ENCODE data around the gene GINS2.

- TF ChIP-seq, protein P1, sequence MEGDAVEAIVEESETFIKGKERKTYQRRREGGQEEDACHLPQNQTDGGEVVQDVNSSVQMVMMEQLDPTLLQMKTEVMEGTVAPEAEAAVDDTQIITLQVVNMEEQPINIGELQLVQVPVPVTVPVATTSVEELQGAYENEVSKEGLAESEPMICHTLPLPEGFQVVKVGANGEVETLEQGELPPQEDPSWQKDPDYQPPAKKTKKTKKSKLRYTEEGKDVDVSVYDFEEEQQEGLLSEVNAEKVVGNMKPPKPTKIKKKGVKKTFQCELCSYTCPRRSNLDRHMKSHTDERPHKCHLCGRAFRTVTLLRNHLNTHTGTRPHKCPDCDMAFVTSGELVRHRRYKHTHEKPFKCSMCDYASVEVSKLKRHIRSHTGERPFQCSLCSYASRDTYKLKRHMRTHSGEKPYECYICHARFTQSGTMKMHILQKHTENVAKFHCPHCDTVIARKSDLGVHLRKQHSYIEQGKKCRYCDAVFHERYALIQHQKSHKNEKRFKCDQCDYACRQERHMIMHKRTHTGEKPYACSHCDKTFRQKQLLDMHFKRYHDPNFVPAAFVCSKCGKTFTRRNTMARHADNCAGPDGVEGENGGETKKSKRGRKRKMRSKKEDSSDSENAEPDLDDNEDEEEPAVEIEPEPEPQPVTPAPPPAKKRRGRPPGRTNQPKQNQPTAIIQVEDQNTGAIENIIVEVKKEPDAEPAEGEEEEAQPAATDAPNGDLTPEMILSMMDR (IDR thresholded peaks at IDR 0.05) = no peak
- no peak for TF ChIP-seq POLR2A (IDR thresholded peaks at IDR 0.05)
Observed at GRCh38 chr16:85665929-85666328, 22.8 kb downstream of the GINS2 start.
